Measurements from ENCODE around the gene SAFB. TPM values are rescaled to one million over a fixed set of nuclear protein-coding genes. Genes with fewer than 3 reads are reported as not detected.

Gene SAFB
- total RNA-seq, 1 donor from 2014 or later, result 57.9 TPM

- Histone ChIP-seq H2AFZ (replicated peaks) (no peak overlapping the region), H4K20me1 (ENCODE audit: low read depth) (peaks cover 17% of the 10 kb centered on the region), H3K79me2 (ENCODE audit: low read depth) (no peaks in the 10 kb centered on the region), H3K27ac (no peak overlapping the region), H3F3A (ENCODE audit: low read depth) (peaks cover 3% of the 10 kb centered on the region), H3K4me2 (no peak overlapping the region), H3K9ac (no peak overlapping the region), H3K4me3 (no peak overlapping the region), H3K27me3 (no peaks in the 10 kb centered on the region), H3K36me3 (no peaks in the 10 kb centered on the region), H3K4me1 (no peaks in the 10 kb centered on the region), H3K9me3 (ENCODE audit: low read depth) (no peaks in the 10 kb centered on the region)
- Mint-ChIP-seq H3K4me1 (no peaks in the 10 kb centered on the region), H3K36me3 (peaks cover 26% of the 10 kb centered on the region), H3K27ac (no peak overlapping the region), H3K9me3 (no peaks in the 10 kb centered on the region), H3K27me3 (ENCODE audit: insufficient read depth, low read depth) (peaks cover 7% of the 10 kb centered on the region), H3K4me3 (no peak overlapping the region)
- DNase-seq (ENCODE audit: low spot score), result no peak
- TF ChIP-seq EZH2 (IDR thresholded peaks at IDR 0.05), result no peak
- no peak for TF ChIP-seq EZH2phosphoT487 (IDR thresholded peaks at IDR 0.05)
- TF ChIP-seq CTCF (IDR thresholded peaks at IDR 0.05), result no peak
Measured at GRCh38 chr19:5664515-5664914, 41.6 kb downstream of the SAFB start.

GRCh38 chr19:5665781-5666513 is 43.1 kb downstream of the SAFB start:
- H3K36me3 ChIP-seq, result no peaks in the 10 kb centered on the region
- H3F3A ChIP-seq (ENCODE audit: low read depth), result peaks cover 7% of the 10 kb centered on the region
- H2AFZ ChIP-seq (replicated peaks), result no peak overlapping the region
- TF ChIP-seq CTCF (IDR thresholded peaks at IDR 0.05) (no peak), EZH2 (IDR thresholded peaks at IDR 0.05) (no peak), EZH2phosphoT487 (IDR thresholded peaks at IDR 0.05) (no peak)
- no peaks in the 10 kb centered on the region for H3K4me1 Mint-ChIP-seq
- H3K4me3 ChIP-seq, result no peak overlapping the region
- no peaks in the 10 kb centered on the region for H3K4me1 ChIP-seq
- H3K27ac Mint-ChIP-seq, result no peak overlapping the region
- no peak overlapping the region for H3K4me3 Mint-ChIP-seq
- H3K79me2 ChIP-seq (ENCODE audit: low read depth), result no peaks in the 10 kb centered on the region
- peaks cover 17% of the 10 kb centered on the region for H4K20me1 ChIP-seq (ENCODE audit: low read depth)
- no peak overlapping the region for H3K4me2 ChIP-seq
- H3K9ac ChIP-seq, result no peak overlapping the region
- peaks cover 7% of the 10 kb centered on the region for H3K27me3 Mint-ChIP-seq (ENCODE audit: insufficient read depth, low read depth)
- no peaks in the 10 kb centered on the region for H3K9me3 Mint-ChIP-seq
- peaks cover 23% of the 10 kb centered on the region for H3K36me3 Mint-ChIP-seq
- no peak overlapping the region for H3K27ac ChIP-seq
- no peak for DNase-seq (ENCODE audit: low spot score)
- no peaks in the 10 kb centered on the region for H3K9me3 ChIP-seq (ENCODE audit: low read depth)
- H3K27me3 ChIP-seq, result no peaks in the 10 kb centered on the region

GRCh38 chr19:5666921-5667610 is 44.2 kb downstream of the SAFB start:
- H3K4me1 Mint-ChIP-seq, result no peaks in the 10 kb centered on the region
- H3K4me3 Mint-ChIP-seq, result no peak overlapping the region

More at GRCh38 chr19:5666921-5667610, 44.2 kb downstream of the SAFB start:
- H4K20me1 ChIP-seq (ENCODE audit: low read depth), result peaks cover 17% of the 10 kb centered on the region
- no peak overlapping the region for H3K27ac ChIP-seq
- H3K4me2 ChIP-seq, result no peak overlapping the region
- no peaks in the 10 kb centered on the region for H3K36me3 ChIP-seq
- no peaks in the 10 kb centered on the region for H3K9me3 ChIP-seq (ENCODE audit: low read depth)
- H3F3A ChIP-seq (ENCODE audit: low read depth), result peaks cover 7% of the 10 kb centered on the region
- H3K36me3 Mint-ChIP-seq, result peaks cover 19% of the 10 kb centered on the region
- H3K4me1 ChIP-seq, result no peaks in the 10 kb centered on the region
- H2AFZ ChIP-seq (replicated peaks), result no peak overlapping the region
- H3K9me3 Mint-ChIP-seq, result no peaks in the 10 kb centered on the region
- peaks cover 10% of the 10 kb centered on the region for H3K27me3 Mint-ChIP-seq (ENCODE audit: insufficient read depth, low read depth)
- H3K27me3 ChIP-seq, result no peaks in the 10 kb centered on the region
- DNase-seq (ENCODE audit: low spot score), result no peak
- H3K79me2 ChIP-seq (ENCODE audit: low read depth), result no peaks in the 10 kb centered on the region
- no peak overlapping the region for H3K27ac Mint-ChIP-seq
- H3K9ac ChIP-seq, result no peak overlapping the region
- TF ChIP-seq EZH2 (IDR thresholded peaks at IDR 0.05) (no peak), EZH2phosphoT487 (IDR thresholded peaks at IDR 0.05) (no peak), CTCF (IDR thresholded peaks at IDR 0.05) (no peak)
- H3K4me3 ChIP-seq, result no peak overlapping the region

Measured in neural progenitor cell (in vitro differentiated cells).